Measurements from ENCODE around the gene DLEC1.

- no peak for TF ChIP-seq CTCF (IDR thresholded peaks at IDR 0.05)
- TF ChIP-seq POLR2A (IDR thresholded peaks at IDR 0.05) = no peak
Observed at GRCh38 chr3:38067508-38068233, 28.7 kb downstream of the DLEC1 start.
